ENCODE results near the gene ADGRE2. TPM values are rescaled to one million over a fixed set of nuclear protein-coding genes. Genes with fewer than 3 reads are reported as not detected.

The ADGRE2 gene
- total and polyA plus RNA-seq, 2 experiments from 2014 or later: 2.4 TPM

DNA sequence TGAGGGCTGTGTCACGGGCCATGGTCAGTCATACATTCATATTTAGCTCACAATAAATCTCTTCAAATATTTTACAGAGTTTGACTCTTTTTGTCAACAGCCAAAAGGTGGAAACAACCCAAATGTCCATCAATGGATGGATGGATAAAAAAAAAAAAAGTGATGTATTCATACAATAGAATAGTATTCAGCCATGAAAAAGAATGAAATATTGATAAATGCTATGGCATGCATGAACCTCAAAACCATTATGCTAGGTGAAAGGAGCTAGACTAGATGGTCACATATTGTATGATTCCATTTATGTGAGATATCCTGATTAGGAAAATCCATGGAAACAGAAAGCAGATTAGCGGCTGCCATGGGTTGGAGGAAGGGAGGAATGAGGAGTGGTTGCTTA, 16.2 kb downstream of the ADGRE2 start:
- Histone ChIP-seq H3K27me3 (ENCODE audit: insufficient read depth) (no peaks in the 10 kb centered on the region), H2AFZ (no peak overlapping the region), H3K4me2 (no peak overlapping the region), H3K36me3 (ENCODE audit: insufficient read depth) (no peaks in the 10 kb centered on the region; the same call in 1 of the 2 replicates), H4K20me1 (replicated peaks; ENCODE audit: insufficient read depth) (no peaks in the 10 kb centered on the region), H3K79me2 (replicated peaks; ENCODE audit: insufficient read depth) (no peaks in the 10 kb centered on the region), H3K9me2 (ENCODE audit: insufficient read depth) (no peaks in the 10 kb centered on the region; the same call in 1 of the 2 replicates), H3K27ac (ENCODE audit: low read depth) (no peak overlapping the region), H3K4me3 (no peak overlapping the region), H3F3A (replicated peaks; ENCODE audit: low read depth) (no peaks in the 10 kb centered on the region), H3K4me1 (ENCODE audit: insufficient read depth) (peaks cover 12% of the 10 kb centered on the region)
- Mint-ChIP-seq H3K27me3 (ENCODE audit: insufficient read depth, low read depth, poor library complexity) (peaks cover 19% of the 10 kb centered on the region), H3K36me3 (ENCODE audit: low read depth) (peaks cover 43% of the 10 kb centered on the region), H3K4me1 (peaks cover 16% of the 10 kb centered on the region), H3K27ac (no peak overlapping the region), H3K4me3 (no peak overlapping the region; the same call in 2 of the 3 replicates), H3K9me3 (peaks cover 33% of the 10 kb centered on the region)
- no peak for ATAC-seq
- no peak for DNase-seq (ENCODE audit: low spot score)
- TF ChIP-seq REST (IDR thresholded peaks at IDR 0.05; ENCODE audit: unreplicated experiment): no peak

GRCh38 chr19:14761607-14762006, 16.8 kb downstream of the ADGRE2 start:
- Histone ChIP-seq H3K79me2 (replicated peaks; ENCODE audit: insufficient read depth) (no peaks in the 10 kb centered on the region), H3K4me2 (no peak overlapping the region), H3K27ac (ENCODE audit: low read depth) (no peak overlapping the region), H4K20me1 (replicated peaks; ENCODE audit: insufficient read depth) (no peaks in the 10 kb centered on the region), H2AFZ (no peak overlapping the region), H3K4me1 (ENCODE audit: insufficient read depth) (peaks cover 12% of the 10 kb centered on the region), H3K27me3 (ENCODE audit: insufficient read depth) (no peaks in the 10 kb centered on the region), H3F3A (replicated peaks; ENCODE audit: low read depth) (no peaks in the 10 kb centered on the region), H3K4me3 (no peak overlapping the region), H3K9me2 (ENCODE audit: insufficient read depth) (no peaks in the 10 kb centered on the region; the same call in 1 of the 2 replicates), H3K36me3 (ENCODE audit: insufficient read depth) (no peaks in the 10 kb centered on the region; the same call in 1 of the 2 replicates)
- Mint-ChIP-seq H3K36me3 (ENCODE audit: low read depth) (peaks cover 43% of the 10 kb centered on the region), H3K4me1 (peaks cover 16% of the 10 kb centered on the region), H3K9me3 (peaks cover 33% of the 10 kb centered on the region), H3K4me3 (no peak overlapping the region), H3K27ac (no peak overlapping the region), H3K27me3 (ENCODE audit: insufficient read depth, low read depth, poor library complexity) (peaks cover 19% of the 10 kb centered on the region)
- TF ChIP-seq CREB1 (CRISPR knock-in tag; IDR thresholded peaks at IDR 0.05; ENCODE audit: low read depth) (no peak), ZNF331 (CRISPR knock-in tag; IDR thresholded peaks at IDR 0.05; ENCODE audit: low read depth) (no peak), JUNB (IDR thresholded peaks at IDR 0.05; ENCODE audit: unreplicated experiment) (no peak), REST (IDR thresholded peaks at IDR 0.05; ENCODE audit: unreplicated experiment) (no peak), CTCF (conservative IDR thresholded peaks at IDR 0.05; ENCODE audit: low read depth in 2 of 2) (no peak), EZH2 (IDR thresholded peaks at IDR 0.05; ENCODE audit: low read depth, unreplicated experiment) (no peak)
- DNase-seq (ENCODE audit: low spot score) (no peak), ATAC-seq (no peak)

All from GM23338 (cell line).